ENCODE data around the gene L3MBTL2.

L3MBTL2 gene

GRCh38 chr22:41261541-41262249, 56.6 kb downstream of the L3MBTL2 start:
- no peak for DNase-seq (ENCODE audit: low read depth)
- in situ Hi-C loops (cut with HindIII; ENCODE audit: low sequenced_read_pairs): no loop called here
- no peak overlapping the region for H3K4me3 ChIP-seq (ENCODE audit: low read depth, low read length)
- TF ChIP-seq CTCF (IDR thresholded peaks at IDR 0.05; ENCODE audit: low read depth, low read length, missing control alignments): no peak

- no peak for TF ChIP-seq CTCF (IDR thresholded peaks at IDR 0.05; ENCODE audit: low read depth, low read length, missing control alignments)
- in situ Hi-C loops (cut with HindIII; ENCODE audit: low sequenced_read_pairs): no loop called here
- DNase-seq (ENCODE audit: low read depth): no peak
- no peak overlapping the region for H3K4me3 ChIP-seq (ENCODE audit: low read depth, low read length)
Observed at GRCh38 chr22:41262250-41262765, 57.2 kb downstream of the L3MBTL2 start.

GRCh38 chr22:41263704-41264103, 58.6 kb downstream of the L3MBTL2 start:
- TF ChIP-seq CTCF (IDR thresholded peaks at IDR 0.05; ENCODE audit: low read depth, low read length, missing control alignments): no peak
- in situ Hi-C loops (cut with HindIII; ENCODE audit: low sequenced_read_pairs): no loop called here
- no peak for DNase-seq (ENCODE audit: low read depth)
- no peak overlapping the region for H3K4me3 ChIP-seq (ENCODE audit: low read depth, low read length)

- TF ChIP-seq CTCF (IDR thresholded peaks at IDR 0.05; ENCODE audit: low read depth, low read length, missing control alignments): no peak
- DNase-seq (ENCODE audit: low read depth): no peak
- in situ Hi-C loops (cut with HindIII; ENCODE audit: low sequenced_read_pairs): no loop called here
- H3K4me3 ChIP-seq (ENCODE audit: low read depth, low read length): no peak overlapping the region
Observed at GRCh38 chr22:41264408-41264941, 59.4 kb downstream of the L3MBTL2 start.

GRCh38 chr22:41267958-41268357, 62.8 kb downstream of the L3MBTL2 start:
- no peak overlapping the region for H3K4me3 ChIP-seq (ENCODE audit: low read depth, low read length)
- in situ Hi-C loops (cut with HindIII; ENCODE audit: low sequenced_read_pairs): no loop called here
- no peak for TF ChIP-seq CTCF (IDR thresholded peaks at IDR 0.05; ENCODE audit: low read depth, low read length, missing control alignments)
- DNase-seq (ENCODE audit: low read depth): no peak

GRCh38 chr22:41271787-41272186, 66.7 kb downstream of the L3MBTL2 start:
- in situ Hi-C loops (cut with HindIII; ENCODE audit: low sequenced_read_pairs): no loop called here

More at GRCh38 chr22:41271787-41272186, 66.7 kb downstream of the L3MBTL2 start:
- H3K4me3 ChIP-seq (ENCODE audit: low read depth, low read length): no peak overlapping the region
- no peak for TF ChIP-seq CTCF (IDR thresholded peaks at IDR 0.05; ENCODE audit: low read depth, low read length, missing control alignments)
- no peak for DNase-seq (ENCODE audit: low read depth)

Data from astrocyte of the cerebellum (primary cell).